ENCODE results near the gene CTDSP2.

DNA sequence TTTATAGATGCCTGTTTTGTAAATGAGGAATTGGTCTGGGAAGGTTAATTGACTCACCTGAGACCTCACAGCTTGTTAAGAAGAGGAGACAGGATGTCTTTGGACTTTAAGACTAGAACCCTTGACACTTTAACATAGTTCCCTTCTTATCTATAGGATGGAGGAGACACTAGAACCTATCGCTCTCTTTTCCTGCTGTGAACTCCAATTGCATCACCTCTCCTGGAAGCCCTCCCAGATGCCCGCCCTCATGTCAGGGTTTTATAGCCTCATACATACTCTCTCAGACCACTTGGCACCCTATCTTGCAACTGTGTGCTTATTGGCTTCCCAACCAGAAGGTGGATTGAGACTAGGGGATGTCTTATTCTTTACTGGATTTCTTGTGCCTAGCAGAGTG lies 2.5 kb upstream of the CTDSP2 start:
- TF ChIP-seq, protein P1, sequence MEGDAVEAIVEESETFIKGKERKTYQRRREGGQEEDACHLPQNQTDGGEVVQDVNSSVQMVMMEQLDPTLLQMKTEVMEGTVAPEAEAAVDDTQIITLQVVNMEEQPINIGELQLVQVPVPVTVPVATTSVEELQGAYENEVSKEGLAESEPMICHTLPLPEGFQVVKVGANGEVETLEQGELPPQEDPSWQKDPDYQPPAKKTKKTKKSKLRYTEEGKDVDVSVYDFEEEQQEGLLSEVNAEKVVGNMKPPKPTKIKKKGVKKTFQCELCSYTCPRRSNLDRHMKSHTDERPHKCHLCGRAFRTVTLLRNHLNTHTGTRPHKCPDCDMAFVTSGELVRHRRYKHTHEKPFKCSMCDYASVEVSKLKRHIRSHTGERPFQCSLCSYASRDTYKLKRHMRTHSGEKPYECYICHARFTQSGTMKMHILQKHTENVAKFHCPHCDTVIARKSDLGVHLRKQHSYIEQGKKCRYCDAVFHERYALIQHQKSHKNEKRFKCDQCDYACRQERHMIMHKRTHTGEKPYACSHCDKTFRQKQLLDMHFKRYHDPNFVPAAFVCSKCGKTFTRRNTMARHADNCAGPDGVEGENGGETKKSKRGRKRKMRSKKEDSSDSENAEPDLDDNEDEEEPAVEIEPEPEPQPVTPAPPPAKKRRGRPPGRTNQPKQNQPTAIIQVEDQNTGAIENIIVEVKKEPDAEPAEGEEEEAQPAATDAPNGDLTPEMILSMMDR (IDR thresholded peaks at IDR 0.05) = no peak
- no peak for TF ChIP-seq POLR2A (IDR thresholded peaks at IDR 0.05)
